Neural cell (in vitro differentiated cells): Measurements from ENCODE around the gene TRIM15.

Experiments used
- CTCF ChIP-seq: fragments of 450-650 bp; IDR thresholded peaks from 2 replicates; pipeline ENCODE4 v1.5.1; 2014; ENCODE audit warnings: antibody characterized with exemption, mild to moderate bottlenecking, moderate library complexity; ENCODE audit not compliant: poor library complexity, severe bottlenecking
- EZH2 ChIP-seq: fragments of 200-600, 300-800 bp; shearing (Covaris generic), sonication (generic); IDR thresholded peaks from 2 replicates; pipeline ENCODE4 v1.6.1; 2014; ENCODE audit warnings: antibody characterized with exemption, low read length, borderline replicate concordance, mild to moderate bottlenecking; ENCODE audit not compliant: insufficient read depth, poor library complexity, severe bottlenecking
- REST ChIP-seq: IDR thresholded peaks from 2 replicates; pipeline ENCODE4 v1.6.1; 2012; ENCODE audit warnings: borderline replicate concordance
- SMC3 ChIP-seq: fragments of 450-650 bp; conservative IDR thresholded peaks from 2 replicates; pipeline ENCODE4 v1.6.1; 2014; ENCODE audit warnings: antibody characterized with exemption, mild to moderate bottlenecking, moderate library complexity; ENCODE audit not compliant: poor library complexity

DNA sequence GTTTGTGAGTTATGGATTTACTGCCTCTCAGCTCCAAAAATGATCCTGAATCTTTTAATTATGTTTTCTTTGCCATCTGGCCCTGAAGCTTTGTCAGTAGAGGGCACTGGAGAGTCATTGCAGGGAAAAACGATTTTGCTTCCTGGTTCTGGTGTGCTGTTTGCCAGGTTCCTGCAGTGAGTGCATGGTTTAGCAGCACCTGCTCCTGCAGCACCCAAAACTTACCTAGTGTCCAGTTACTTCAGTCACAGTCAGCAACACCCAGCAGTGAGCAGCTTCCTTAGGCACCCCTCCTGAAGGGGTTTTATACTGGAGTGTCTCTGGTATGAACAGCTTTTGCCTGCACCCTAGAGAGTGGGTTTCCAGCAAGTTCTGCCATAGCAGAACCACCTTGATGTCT lies 55.9 kb downstream of the TRIM15 start:
- TF ChIP-seq REST (no peak), CTCF (peak; percentile 73), EZH2 (no peak), SMC3 (peak; percentile 58)
